Cerebellar nuclear complex (tissue), 1 donor: ENCODE results near the gene IGF2BP1.
"Not testable (repeated sequence)": the region's sequence is repeated elsewhere in the genome, so short reads cannot be mapped to it uniquely, and the experiment has no call there.

Source experiments
- DNase-seq, 2 experiments: peaks; one replicate each; lab custom pipeline; 2025; lab: John Stamatoyannopoulos, UW

IGF2BP1 gene

DNA sequence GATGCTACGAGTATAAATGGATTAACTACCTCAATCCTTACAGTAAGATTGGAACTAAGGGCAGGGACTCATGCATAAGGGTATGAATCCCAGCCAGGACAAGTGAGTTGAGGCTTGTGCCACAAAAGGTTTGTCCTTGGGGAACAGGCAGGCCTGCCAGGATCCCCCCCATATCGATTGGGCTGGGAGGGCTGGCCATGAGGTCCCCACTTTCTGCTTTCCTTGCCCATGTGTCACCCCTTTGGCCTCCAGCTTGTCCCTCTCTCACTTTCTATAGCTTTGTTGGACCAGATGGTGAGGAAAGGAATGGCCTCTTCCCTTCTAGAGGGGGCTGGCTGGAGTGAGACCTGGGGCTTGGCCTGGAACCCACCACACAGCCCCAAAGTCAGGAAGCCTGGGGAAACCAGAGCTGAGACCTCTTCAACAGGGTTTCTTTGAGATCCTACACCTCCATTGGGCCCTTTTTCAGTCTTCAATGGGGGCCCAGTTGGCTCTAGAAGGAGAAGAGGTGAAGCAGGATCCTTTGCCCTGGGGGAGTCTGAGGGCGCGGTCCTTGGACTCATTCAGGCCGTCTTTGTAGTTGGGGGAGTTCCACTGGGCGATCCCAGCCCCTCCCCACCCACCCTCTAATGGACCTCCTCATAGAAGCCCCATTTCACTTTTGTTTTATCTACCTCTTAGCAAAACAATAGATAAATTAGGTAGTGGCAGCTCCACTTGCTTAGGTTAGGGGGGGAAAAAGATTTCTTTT, 57.3 kb downstream of the IGF2BP1 start:
- no peak for DNase-seq

DNA sequence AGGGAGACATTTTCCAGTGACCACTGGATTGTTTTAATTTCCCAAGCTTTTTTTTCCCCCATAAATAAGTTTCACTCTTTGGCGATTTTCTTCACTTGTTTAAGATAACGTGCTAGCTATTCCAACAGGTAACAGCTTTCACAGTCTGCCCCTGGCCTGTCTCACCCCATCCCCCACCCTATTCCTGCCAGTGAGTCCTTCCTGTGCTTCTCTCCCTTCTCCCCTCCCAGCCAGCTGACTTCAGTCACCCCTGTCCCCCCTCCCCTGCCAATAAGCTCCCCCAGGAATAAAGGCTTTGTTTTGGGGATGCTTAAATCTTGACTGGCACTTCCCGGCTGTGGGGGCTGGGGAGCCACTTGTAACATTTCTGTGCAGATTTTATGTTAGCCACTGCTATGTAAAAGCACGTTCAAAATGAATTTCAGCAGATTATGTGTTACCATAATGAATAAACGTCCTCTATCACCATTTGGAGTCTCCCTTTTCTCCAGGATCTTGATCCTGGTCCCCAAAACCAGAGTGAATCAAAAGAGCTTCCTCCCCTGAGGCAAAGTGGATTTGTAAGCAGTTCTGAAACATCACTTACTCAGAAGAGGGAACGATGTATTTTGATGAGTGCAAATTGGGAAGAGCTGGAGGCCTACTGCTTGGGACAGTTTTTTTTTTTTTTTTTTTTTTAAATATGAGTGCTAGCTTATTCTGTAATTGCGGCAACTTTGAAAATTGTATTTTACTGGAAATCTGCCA, 58.2 kb downstream of the IGF2BP1 start:
- DNase-seq = no peak

DNA sequence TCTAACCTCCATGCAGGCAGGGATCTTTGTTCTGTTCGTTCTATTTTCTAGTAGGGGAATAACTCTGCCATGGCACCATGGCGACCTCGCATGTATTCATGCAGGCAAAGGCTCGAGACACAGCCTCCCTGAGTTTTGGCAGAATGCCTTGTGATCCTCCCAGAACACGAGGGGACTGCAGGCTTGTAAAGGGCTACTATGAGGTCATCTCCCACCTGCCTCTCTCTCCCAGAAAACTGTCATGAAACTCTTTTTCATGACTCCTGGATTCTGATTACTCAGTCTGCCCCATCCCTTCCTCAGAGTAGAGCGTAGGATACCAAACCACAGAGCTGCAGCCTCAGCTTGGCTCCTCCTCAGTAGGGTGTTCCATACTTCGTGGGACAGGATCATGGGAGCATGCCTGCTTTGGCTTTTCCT, 64.3 kb downstream of the IGF2BP1 start:
- no peak for DNase-seq

DNA sequence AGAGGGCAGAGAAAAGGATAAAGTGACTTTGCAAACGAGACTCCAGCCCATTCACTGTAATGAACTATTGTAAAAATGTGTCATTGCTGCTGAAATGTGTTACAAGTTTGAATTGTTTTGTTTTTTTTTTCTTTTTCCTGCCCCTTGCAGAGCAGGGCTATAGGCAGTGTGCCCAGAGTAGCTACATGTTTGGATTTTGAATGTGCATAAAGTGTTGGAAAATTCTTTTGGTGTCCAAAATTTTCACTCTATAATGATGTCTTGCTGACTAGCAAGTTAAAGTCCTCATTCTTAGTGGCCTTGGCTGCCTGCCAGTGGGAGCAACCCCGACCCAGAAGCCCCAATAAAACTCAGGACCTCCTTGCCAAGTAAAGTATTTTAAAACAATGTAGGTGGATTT, 66.5 kb downstream of the IGF2BP1 start:
- DNase-seq = no peak

DNA sequence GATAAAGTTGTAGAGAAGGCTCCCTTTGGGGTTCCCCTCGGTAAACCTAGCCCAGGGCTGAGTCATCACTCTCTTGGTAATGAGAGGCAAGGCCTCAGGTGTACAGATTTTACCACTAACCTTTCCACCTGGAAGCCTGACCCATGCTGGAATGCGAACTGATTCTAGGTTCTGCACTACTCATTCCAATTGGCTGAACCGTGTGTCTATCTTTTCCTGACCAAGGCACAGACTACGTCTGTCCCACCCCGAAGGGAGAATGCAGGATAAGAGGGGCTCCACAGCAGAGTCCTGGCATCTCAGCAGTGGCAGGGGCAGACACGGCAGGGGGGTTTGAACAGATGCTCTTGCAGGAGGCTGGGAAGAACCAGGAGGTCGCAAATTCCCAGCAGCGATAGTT, 70.0 kb downstream of the IGF2BP1 start:
- no peak for DNase-seq

DNA sequence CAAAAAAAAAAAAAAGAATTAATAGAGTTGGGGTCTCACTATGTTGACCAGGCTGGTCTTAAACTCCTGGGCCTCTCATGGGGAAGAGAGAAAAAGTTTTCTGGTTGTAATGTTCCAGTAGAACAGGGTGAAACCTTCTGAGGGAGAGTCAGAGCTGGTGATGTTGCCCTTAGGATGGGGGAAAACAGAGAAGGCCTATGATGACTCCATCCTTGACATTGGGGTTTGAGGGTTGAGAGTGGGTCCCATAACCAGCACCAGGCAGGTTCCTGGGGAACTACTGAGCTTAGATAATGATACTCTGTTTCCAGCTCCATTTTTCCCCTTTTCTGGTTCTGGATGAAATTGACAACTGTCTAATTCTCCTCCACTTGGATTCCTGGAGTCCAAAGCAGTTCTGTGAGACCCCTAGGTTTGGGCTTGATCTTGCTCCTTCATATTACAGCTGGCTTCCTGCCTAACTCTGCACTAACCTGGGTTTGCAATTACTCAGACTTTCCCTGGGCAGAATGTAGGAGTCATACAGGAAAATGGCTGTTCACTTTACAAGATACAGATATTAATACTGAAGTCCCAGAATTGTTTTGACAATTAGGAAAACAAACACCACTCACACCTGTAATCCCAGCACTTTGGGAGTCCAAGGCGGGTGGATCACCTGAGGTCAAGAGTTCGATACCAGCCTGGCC, 72.5 kb downstream of the IGF2BP1 start:
- no peak for DNase-seq

DNA sequence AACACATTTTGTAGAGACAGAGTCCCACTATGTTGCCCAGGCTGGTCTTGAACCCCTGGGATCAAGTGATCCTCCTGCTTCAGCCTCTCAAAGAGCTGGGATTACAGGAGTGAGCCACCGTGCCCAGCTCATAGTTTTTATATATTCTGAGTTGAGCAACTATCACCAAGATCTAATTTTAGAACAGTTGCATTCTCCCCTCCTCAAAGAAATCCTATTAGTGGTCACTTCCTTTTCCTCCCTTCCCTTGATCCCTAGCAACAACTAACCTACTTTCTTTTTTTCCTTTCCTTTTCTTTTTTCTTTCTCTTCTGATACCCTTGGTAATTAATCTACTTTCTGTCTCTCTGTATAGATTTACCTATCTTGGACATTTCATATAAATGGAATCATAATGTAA, 73.9 kb downstream of the IGF2BP1 start:
- DNase-seq = no peak

DNA sequence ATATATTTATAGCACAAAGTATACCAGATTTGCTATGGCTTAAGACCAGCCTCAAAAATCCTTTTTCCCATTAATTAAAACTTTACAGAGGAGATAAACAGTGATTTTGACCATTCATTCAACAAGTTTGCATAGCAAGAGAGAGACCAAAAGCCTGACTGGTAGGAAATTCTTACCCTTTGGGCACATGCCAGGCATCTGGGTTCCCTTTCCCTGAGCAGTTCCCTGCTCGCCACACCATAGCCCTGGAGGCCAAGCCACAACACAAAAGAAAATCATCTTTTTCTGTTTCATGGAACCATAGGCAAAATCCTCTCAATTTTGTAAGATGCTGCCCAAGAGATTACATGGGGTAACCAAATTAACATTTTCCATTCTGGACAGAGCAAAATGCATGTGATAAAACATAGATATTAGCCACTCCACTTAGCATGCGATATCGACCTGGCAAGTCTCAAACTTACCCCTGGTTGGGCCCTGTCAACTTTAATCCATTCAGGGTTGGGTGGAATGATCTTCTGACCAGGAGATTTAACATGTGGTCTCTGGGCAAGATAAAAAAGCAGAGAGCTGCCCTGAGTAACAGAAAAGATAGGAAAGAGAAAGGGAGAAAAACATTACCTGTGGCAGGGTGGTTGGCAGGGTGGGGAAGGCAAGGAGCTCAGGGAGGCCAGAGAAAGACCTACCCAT, 77.8 kb downstream of the IGF2BP1 start:
- DNase-seq = no peak

DNA sequence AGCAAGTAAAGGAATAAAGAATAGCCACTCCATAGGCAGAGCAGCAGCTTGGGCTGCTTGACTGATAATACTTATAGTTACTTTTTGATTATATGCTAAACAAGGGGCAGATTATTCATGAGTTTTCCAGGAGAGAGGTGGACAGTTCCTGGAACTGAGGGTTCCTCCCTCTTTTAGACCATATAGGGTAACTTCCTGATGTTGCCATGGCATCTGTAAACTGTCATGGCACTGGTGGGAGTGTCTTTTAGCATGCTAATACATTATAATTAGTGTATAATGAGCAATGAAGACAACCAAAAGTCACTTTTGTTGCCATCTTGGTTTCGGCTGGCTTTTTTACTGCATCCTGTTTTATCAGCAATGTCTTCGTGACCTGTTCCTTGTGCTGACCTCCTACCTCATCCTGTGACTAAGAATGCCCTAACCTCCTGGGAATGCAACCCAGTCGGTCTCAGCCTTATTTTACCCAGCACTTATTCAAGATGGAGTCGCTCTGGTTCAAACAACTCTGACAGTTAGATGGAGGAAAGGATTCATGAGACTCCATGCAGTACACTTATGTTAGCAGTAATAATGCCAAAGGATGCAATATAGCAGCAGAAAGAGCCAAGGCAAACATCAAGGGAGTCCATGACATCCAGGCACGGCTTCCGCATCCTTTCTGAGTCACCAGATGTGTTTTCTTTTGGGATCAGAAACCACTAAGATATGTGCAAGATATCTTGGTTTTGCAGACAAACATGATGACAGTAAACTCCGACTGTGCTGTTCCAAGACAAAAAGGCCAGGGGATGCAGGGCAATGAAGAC, 79.6 kb downstream of the IGF2BP1 start:
- no peak for DNase-seq

DNA sequence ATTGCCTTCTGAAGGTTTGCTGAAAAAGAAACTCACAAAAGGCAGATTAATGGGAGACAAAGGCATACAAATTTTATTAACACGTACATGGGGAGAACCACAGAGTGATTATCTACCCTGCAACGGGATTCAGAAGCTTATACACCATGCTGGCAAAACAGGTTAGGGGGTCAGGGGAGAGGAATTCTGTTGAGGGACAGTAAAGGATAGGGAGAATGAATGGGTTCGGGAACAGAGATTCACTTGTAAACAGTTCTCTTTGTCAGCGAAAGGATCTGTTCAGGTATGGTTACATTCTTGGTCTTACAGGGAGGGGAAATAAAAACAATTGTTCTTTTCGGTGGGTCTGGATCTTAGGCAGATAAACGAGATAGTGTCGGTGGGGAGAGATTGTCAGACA, 81.1 kb downstream of the IGF2BP1 start:
- DNase-seq = no peak

DNA sequence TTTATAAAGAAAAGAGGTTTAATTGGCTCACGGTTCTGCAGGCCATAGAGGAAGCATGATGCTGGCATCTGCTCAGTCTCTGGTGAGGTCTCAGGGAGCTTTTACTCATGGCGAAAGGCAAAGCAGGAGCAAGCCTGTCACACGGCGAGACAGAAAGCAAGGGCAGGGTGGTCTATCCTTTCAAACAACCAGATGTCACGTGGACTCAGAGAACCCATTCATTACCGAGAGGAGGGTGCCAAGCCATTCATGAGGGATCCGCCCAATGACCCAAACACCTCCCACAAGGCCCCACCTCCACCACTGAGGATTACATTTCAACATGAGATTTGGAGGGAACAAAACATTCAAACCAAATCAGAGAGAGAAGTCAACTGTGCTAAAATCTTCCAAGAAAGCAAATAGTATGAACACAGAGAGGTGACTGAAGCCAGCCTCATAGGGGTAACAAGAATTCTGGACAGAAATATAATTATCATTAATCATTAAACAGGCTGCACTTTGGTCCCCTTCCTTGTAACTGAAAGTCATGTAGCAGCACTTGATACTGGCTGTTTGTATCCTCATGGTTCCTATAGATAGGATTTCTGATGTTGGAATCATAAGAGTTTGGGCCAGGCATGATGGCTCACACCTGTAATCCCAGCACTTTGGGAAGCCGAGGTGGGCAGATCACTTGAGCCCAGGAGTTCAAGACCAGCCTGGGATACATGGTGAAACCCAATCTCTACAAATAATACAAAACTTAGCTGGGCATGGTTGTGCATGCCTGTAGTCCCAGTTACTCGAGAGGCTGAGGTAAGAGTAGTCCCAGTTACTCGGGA, 82.9 kb downstream of the IGF2BP1 start:
- no peak for DNase-seq

DNA sequence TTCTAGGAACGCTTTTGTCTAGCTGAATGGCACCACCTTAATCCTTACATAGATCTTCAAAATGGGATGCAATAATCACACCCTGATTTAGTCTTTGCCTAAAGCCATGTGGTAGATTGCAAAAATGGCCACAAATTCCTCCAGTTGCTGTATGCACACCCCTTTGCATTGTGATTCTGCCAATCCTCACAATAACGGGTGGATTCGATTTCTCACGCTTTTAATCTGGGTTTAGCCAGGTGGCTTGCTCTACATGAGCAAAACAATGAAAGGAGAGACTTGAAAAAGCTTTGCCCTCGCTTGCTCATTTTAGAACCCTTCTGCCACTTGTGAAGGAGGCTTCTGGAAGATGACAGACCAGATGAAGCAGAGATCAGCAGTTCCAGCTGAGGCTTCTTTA, 85.0 kb downstream of the IGF2BP1 start:
- no peak for DNase-seq

DNA sequence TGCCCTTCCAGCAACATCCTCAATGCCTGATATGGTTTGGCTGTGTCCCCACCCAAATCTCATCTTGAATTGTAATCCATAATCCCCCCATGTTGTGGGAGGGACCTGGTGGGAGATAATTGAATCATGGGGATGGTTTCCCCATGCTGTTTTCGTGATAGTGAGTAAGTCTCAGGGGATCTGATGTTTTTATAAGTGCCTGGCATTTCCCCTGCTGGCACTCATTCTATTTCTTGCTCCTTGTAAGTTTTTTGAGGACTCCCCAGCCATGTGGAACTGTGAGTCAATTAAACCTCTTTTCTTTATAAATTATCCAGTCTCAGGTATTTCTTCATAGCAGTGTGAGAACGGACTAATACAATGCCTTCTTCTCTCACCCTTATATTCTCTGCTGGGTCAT, 87.9 kb downstream of the IGF2BP1 start:
- DNase-seq = not testable (repeated sequence)

DNA sequence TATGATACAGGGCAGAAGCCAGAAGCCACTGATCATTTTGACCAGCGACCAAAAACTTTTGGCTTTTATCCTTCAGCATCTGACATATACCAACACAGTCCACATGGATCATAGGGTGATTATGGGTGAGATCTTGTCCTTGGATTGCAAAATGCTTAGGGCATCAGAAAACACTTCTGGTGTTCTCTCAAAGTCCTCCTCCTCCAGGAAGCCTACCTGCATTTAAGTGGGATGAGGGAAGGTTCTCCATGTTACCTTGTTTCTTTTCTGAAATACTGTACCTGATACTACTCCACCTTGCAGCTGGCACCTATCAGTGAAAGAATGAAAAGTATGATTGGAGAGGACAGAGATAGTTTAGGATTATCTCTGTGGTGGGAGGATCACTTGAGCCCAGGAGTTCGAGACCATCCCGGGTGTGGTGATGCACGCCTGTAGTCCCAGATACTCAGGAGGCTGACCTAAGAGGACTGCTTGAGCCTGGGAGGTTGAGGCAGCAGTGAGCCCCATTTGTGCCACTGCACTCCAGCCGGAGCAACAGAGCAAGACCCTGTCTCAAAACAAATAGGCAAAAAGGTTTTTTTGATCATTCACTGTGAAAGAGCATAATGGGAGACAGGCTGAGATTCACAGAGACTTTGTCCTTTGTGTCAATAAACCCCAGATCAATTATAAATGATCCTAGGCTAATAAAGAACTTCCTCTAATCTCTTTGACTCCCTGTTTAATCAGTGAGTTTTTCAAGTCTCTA, 88.6 kb downstream of the IGF2BP1 start:
- no peak for DNase-seq

DNA sequence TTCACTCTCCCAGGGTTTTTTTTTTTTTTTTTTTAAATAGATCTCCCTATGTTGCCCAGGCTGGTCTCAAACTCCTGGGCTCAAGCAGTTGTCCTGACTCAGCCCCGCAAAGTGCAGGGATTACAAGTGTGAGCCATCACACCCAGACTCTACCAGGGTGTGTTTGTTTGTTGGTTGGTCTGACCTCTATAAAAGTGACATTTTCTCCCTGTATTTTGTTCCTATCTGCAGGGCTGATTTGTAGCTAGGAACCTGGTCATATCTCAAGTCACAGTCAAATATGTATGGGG, 89.1 kb downstream of the IGF2BP1 start:
- DNase-seq = no peak

DNA sequence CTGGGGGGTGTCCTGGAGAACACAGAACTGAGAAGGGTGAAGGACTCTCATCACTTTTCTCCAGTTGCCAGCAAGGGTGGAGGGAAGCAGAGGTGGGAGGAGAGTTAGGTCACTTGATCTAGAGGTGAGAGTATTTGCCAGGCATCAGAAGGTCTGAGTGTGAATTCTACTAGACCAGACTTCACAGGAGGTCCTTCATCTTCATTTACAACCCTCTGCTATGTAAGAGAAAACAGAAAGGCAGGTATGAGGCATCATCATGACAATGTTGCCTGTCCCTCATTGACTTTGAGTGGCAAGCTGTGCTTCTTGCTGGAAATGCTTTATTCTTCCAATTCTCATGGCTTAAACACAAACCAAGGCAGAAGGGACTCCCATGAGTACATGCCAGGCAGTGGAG, 89.5 kb downstream of the IGF2BP1 start:
- DNase-seq = no peak

DNA sequence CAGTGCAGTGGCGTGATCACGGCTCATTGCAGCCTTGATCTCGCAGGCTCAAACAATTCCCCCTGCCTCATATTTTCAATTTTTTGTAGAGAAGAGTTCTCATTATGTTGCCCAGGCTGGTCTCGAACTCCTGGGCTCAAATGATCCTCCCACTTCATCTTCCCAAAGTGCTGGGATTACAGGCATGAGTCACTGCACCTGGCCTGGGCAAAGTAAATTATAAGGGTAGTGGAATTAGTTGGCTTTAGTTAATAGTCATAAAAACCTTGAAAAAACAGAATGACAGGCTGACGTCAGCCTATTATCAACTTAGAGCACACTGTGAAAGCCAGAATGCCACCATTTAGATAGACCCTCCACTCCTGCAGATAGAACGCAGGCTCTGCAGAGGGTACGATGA, 91.9 kb downstream of the IGF2BP1 start:
- DNase-seq = no peak

DNA sequence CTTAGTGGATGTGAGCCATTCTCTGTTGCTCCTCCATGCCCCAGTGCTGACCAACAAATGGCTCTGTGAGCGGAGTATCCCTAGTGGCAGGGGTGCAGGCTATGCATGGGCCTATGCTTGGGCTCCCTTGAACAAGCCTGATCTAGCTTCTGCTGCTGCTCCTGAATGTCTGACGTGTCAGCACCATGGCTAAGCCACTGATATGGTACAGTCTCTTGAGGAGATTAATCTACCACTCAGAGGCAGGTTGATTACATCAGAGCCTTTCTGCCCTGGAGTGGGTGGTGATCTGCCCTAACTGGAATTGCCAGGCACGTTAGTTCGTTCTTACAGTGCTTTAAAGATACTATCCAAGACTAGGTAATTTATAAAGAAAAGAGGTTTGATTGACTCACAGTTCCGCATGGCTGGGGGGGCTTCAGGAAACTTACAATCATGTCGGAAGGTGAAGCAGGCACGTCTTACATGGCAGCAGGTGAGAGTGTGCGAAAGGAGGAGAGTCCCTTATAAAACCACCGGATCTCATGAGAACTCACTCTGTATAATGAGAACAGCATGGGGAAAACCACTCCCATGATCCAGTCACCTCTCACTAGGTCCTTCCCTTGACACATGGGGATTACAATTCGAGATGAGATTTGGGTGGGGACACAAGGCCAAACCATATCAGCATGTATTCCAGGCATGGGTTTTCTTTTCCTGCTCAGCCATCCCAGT, 93.9 kb downstream of the IGF2BP1 start:
- no peak for DNase-seq

DNA sequence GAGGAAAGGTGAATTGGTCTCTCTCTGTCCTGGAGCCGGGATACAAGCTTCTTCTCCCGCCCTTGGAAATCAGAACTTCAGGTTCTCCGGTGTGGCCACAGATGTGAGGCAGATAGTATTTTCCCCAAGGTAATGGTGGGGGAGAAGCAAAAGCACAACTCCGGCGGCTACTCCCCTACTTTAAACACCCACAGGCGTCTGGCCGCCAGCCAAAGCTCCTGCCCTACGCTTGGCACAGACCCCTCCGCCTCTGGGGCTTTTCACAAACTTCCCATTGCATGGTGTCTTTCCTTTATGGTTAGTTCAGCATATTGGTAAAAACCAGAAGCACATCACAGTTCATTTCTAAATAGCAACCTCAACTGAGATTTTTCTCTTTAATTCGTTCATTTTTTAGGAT, 95.9 kb downstream of the IGF2BP1 start:
- DNase-seq = no peak

DNA sequence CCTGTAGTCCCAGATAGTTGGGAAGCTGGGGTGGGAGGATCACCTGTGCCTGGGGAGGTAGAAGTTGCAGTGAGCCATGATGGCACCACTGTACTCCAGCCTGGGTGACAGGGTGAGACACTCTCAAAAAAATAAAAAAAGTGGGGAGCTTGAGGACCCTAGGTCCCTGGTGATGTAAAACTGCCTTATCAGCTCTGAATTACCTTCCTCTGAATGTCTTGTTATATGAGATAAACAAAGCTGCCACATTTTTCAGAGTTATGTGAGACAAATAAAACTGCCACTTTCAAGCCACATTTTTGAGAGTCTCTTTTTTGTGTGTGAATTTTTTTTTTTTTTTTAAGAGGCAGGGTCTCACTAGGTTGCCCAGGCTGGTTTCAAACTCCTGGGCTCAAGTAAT, 103.4 kb downstream of the IGF2BP1 start:
- DNase-seq = no peak
